ENCODE results near the gene UGGT1. TPM values are rescaled to one million over a fixed set of nuclear protein-coding genes. Genes with fewer than 3 reads are reported as not detected.

The UGGT1 gene
- total and polyA plus RNA-seq, 2 donors (not counting 3 experiments of a cell fraction or from before 2014, with no cell fraction given) = 27.6 to 83.2 TPM

DNA sequence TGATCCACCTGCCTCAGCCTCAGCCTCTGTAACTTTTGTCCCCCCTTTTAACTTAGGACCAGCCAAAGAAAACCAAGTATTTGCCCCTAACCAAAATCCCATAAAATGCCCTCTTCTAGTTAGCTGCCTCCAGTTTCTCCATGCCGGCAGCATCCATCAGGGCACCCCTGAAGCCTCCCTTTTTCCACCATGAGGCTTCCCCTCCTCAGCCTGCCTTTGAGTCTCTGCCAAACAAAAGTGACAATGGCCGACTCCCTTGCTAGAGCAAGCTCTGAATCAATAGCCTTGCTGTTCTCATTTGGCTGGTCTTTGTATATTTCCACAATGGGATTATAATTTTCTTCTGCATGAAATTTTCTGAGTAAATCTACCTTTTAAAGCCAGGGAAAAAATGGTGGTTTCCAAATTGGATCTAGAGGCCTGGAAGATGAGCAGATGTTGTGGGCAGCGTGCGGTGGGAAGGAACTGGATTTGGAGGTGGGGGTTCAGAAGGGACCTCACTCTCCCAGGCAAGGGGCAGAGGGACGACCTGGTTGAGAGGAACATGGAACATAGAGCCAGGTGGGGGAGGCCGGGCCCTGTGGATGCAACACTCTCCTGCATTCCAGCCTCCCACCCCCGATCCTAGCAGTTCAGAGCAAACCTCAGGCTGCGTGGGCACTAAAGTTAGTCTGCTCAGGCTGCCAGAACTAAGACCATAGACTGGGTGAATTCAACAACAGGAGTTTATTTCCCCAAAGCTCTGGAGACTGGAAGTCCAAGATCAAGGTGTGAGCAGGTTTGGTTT is 147.1 kb downstream of the UGGT1 start:
- H3K27ac ChIP-seq (ENCODE audit: insufficient read depth, low read depth, low read length) = no peak overlapping the region
- intact Hi-C loops (cut with micrococcal nuclease) (no loop called here), dilution Hi-C loops (cut with MboI; ENCODE audit: extremely low pct_ligation_motif_present, low sequenced_read_pairs) (no loop called here)
- no peak overlapping the region for H3K4me3 ChIP-seq (replicated peaks in 1 of 3; ENCODE audit: insufficient read depth in 1 of 3, low read depth in 1 of 3, low read length in 3 of 3)
- no peaks in the 10 kb centered on the region for H3K36me3 ChIP-seq (ENCODE audit: control insufficient read depth in 2 of 2, extremely low read depth in 1 of 2, insufficient read depth in 2 of 2, low read length in 2 of 2)
- ChIA-PET POLR2A (no interaction called here), CTCF (interaction anchor here (1.3 to 6.0 kb wide), 2 partner anchors 58 to 61 kb away, joined by 3 to 66 read pairs; no protein-coding TSS in a partner anchor)
- H3K9me3 ChIP-seq (replicated peaks; ENCODE audit: control insufficient read depth, insufficient read depth, low read length) = no peaks in the 10 kb centered on the region
- H3K9me1 ChIP-seq (replicated peaks; ENCODE audit: control insufficient read depth, extremely low read depth, insufficient read depth, low read length) = no peaks in the 10 kb centered on the region
- H3K9ac ChIP-seq (replicated peaks; ENCODE audit: extremely low read depth, insufficient read depth, low read length) = no peak overlapping the region
- no peak for DNase-seq (ENCODE audit: low read depth, low spot score)
- no TSS peak for BruUV-seq (replicated peaks)
- H3K4me2 ChIP-seq (ENCODE audit: insufficient read depth, low read length) = no peak overlapping the region
- TF ChIP-seq JUN (IDR thresholded peaks at IDR 0.05; ENCODE audit: borderline replicate concordance, insufficient read depth, insufficient read length, low read depth) = no peak
- TF ChIP-seq, protein P1, sequence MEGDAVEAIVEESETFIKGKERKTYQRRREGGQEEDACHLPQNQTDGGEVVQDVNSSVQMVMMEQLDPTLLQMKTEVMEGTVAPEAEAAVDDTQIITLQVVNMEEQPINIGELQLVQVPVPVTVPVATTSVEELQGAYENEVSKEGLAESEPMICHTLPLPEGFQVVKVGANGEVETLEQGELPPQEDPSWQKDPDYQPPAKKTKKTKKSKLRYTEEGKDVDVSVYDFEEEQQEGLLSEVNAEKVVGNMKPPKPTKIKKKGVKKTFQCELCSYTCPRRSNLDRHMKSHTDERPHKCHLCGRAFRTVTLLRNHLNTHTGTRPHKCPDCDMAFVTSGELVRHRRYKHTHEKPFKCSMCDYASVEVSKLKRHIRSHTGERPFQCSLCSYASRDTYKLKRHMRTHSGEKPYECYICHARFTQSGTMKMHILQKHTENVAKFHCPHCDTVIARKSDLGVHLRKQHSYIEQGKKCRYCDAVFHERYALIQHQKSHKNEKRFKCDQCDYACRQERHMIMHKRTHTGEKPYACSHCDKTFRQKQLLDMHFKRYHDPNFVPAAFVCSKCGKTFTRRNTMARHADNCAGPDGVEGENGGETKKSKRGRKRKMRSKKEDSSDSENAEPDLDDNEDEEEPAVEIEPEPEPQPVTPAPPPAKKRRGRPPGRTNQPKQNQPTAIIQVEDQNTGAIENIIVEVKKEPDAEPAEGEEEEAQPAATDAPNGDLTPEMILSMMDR (IDR thresholded peaks at IDR 0.05; ENCODE audit: extremely low read depth in 1 of 2, insufficient read depth in 1 of 2, low read depth in 1 of 2, low read length in 2 of 2) = no peak
- TF ChIP-seq FOS (IDR thresholded peaks at IDR 0.05; ENCODE audit: borderline replicate concordance, insufficient read depth, low read length) = no peak
- TF ChIP-seq, protein P2, sequence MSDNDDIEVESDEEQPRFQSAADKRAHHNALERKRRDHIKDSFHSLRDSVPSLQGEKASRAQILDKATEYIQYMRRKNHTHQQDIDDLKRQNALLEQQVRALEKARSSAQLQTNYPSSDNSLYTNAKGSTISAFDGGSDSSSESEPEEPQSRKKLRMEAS (IDR thresholded peaks at IDR 0.05; ENCODE audit: insufficient read depth, insufficient read length) = no peak
- no peak for TF ChIP-seq GATA2 (IDR thresholded peaks at IDR 0.05; ENCODE audit: insufficient read depth, insufficient read length, low read depth, low read length)
- no peak for TF ChIP-seq POLR2A (IDR thresholded peaks at IDR 0.05; ENCODE audit: low read depth, low read length)
- no peak for TF ChIP-seq MYC (IDR thresholded peaks at IDR 0.05; ENCODE audit: low read depth, low read length)
- no peak for TF ChIP-seq POLR2AphosphoS5 (IDR thresholded peaks at IDR 0.05; ENCODE audit: insufficient read depth, low read depth, low read length)
- TF ChIP-seq EZH2 (IDR thresholded peaks at IDR 0.05; ENCODE audit: borderline replicate concordance, low read depth, low read length, severe bottlenecking) = no peak
- FAIRE-seq = no peak
- no peaks in the 10 kb centered on the region for H4K20me1 ChIP-seq (replicated peaks; ENCODE audit: control insufficient read depth, extremely low read depth, insufficient read depth, low read length)
- H3K4me1 ChIP-seq (ENCODE audit: control insufficient read depth, extremely low read depth, insufficient read depth, low read length) = peaks cover 4% of the 10 kb centered on the region
- H3K79me2 ChIP-seq (ENCODE audit: control insufficient read depth, insufficient read depth, low read length) = no peaks in the 10 kb centered on the region
- no peak overlapping the region for H2AFZ ChIP-seq (ENCODE audit: low read depth, low read length)
- peaks cover 2 to 7% of the 10 kb centered on the region in 2 experiments for H3K27me3 ChIP-seq (ENCODE audit: control insufficient read depth in 2 of 2, insufficient read depth in 2 of 2, low read length in 2 of 2)

Data from endothelial cell of umbilical vein (primary cell).